HCT116 (cell line): ENCODE measurements around the gene RAB11FIP2.

ENCODE experiments used
- CBX3 ChIP-seq: IDR thresholded peaks from 2 replicates; pipeline ENCODE4 v1.6.1; 2012; ENCODE audit warnings: low read depth
- CTCF ChIP-seq, 3 experiments: fragments of 200-600 bp in 1 of 3; sonication (generic) in 1 of 3; IDR thresholded peaks in 2 of 3; conservative IDR thresholded peaks in 1 of 3; 2 replicates each; pipeline ENCODE4 v1.5.1; 2012 to 2017; ENCODE audit warnings: low read depth in 2 of 3, low read length in 2 of 3, antibody characterized with exemption in 1 of 3, borderline replicate concordance in 1 of 3, control low read depth in 1 of 3, mild to moderate bottlenecking in 1 of 3, mixed read lengths in 1 of 3, mixed run types in 1 of 3, moderate library complexity in 1 of 3; ENCODE audit not compliant: insufficient read depth in 1 of 3
- MAX ChIP-seq: IDR thresholded peaks from 2 replicates; pipeline ENCODE4 v1.6.1; 2012
- POLR2A ChIP-seq: IDR thresholded peaks from 2 replicates; pipeline ENCODE4 v1.7.0; 2011; ENCODE audit warnings: borderline replicate concordance; ENCODE audit not compliant: insufficient read depth, insufficient read length; ENCODE audit errors: extremely low read depth
- POLR2AphosphoS5 ChIP-seq: IDR thresholded peaks from 2 replicates; pipeline ENCODE4 v1.6.1; 2011; ENCODE audit warnings: mild to moderate bottlenecking, low read depth, low read length, moderate library complexity
- REST ChIP-seq: IDR thresholded peaks from 2 replicates; pipeline ENCODE4 v1.6.1; 2012; ENCODE audit warnings: low read depth
- ZFX ChIP-seq: fragments of 450-650 bp; IDR thresholded peaks from 2 replicates; pipeline ENCODE4 v1.6.1; 2017
- ZNF274 ChIP-seq: fragments of 200-500 bp; sonication (Bioruptor generic); IDR thresholded peaks from 2 replicates; pipeline ENCODE4 v1.6.1; 2014; ENCODE audit warnings: mild to moderate bottlenecking, low read depth, low read length, inconsistent platforms

- no peak for TF ChIP-seq REST
- TF ChIP-seq POLR2A = no peak
- no peak for TF ChIP-seq ZFX
- TF ChIP-seq MAX = no peak
- no peak for TF ChIP-seq CBX3
- TF ChIP-seq CTCF (IDR thresholded peaks at IDR 0.05 in 2 of 3, conservative IDR thresholded peaks at IDR 0.05 in 1 of 3; ENCODE audit: borderline replicate concordance in 1 of 3, insufficient read depth in 1 of 3, low read depth in 2 of 3, low read length in 2 of 3) = no peak
- no peak for TF ChIP-seq POLR2AphosphoS5
- no peak for TF ChIP-seq ZNF274
Measured at GRCh38 chr10:118047880-118048279, 1.1 kb upstream of the RAB11FIP2 start.
